Endothelial cell of umbilical vein (primary cell): Measurements from ENCODE around the gene PRKAR1B. TPM values are rescaled to one million over a fixed set of nuclear protein-coding genes. Genes with fewer than 3 reads are reported as not detected.

Source experiments
- BruUV-seq: library from RNA; stranded (reverse); fragments of 400-500 nt; replicated peaks from 2 replicates; lab custom pipeline; 2021; lab: Mats Ljungman, UMichigan
- CTCF ChIA-PET: fragments of 300-600, 350-600 bp; sonication (Branson Sonifier 250); formaldehyde crosslinking; loops from one replicate; lab custom pipeline; 2021; ENCODE audit warnings: antibody characterized with exemption, inconsistent platforms; lab: Charles Lee
- POLR2A ChIA-PET: fragments of 300-600, 350-600 bp; sonication (Branson Sonifier 250); formaldehyde crosslinking; loops from one replicate; lab custom pipeline; 2021; ENCODE audit warnings: antibody characterized with exemption, inconsistent platforms; lab: Charles Lee
- DNase-seq: peaks from one replicate; pipeline ENCODE4 v3.0.0-alpha.2; 2011; ENCODE audit warnings: low read depth, low spot score
- FAIRE-seq: peaks from 2 replicates; lab custom pipeline; 2011; peaks lifted over from hg19 to GRCh38; lab: Jason Lieb, UNC
- H2AFZ ChIP-seq: 2 replicates; pipeline ENCODE4 v1.6.0; 2012; ENCODE audit warnings: low read depth, low read length, control low read depth, inconsistent platforms
- H3K27ac ChIP-seq: 2 replicates; pipeline ENCODE4 v1.5.1; 2011; ENCODE audit warnings: low read depth, mild to moderate bottlenecking, control low read depth, low read length, moderate library complexity; ENCODE audit not compliant: insufficient read depth
- H3K27me3 ChIP-seq, 2 experiments: 2 replicates each; pipeline versions ENCODE4 v1.6.0 to v1.6.1; 2011; ENCODE audit warnings: low read length in 2 of 2, mixed read lengths in 1 of 2; ENCODE audit not compliant: control insufficient read depth in 2 of 2, insufficient read depth in 2 of 2
- H3K36me3 ChIP-seq, 2 experiments: 2 replicates in 1 of 2; 3 replicates in 1 of 2; pipeline ENCODE4 v1.5.1; 2011; ENCODE audit warnings: low read length in 2 of 2, mild to moderate bottlenecking in 1 of 2, moderate library complexity in 1 of 2; ENCODE audit not compliant: control insufficient read depth in 2 of 2, insufficient read depth in 2 of 2; ENCODE audit errors: extremely low read depth in 1 of 2
- H3K4me1 ChIP-seq: 3 replicates; pipeline ENCODE4 v1.5.1; 2011; ENCODE audit warnings: mild to moderate bottlenecking, low read length; ENCODE audit not compliant: control insufficient read depth, insufficient read depth; ENCODE audit errors: extremely low read depth
- H3K4me2 ChIP-seq: 2 replicates; pipeline ENCODE4 v1.6.1; 2011; ENCODE audit warnings: low read length, control low read depth, mixed read lengths; ENCODE audit not compliant: insufficient read depth
- H3K4me3 ChIP-seq, 3 experiments: fragments of 200-600 bp in 1 of 3; sonication (generic), shearing (Covaris generic) in 1 of 3; replicated peaks in 1 of 3; 2 replicates each; pipeline ENCODE4 v1.5.1; 2011 to 2016; ENCODE audit warnings: control low read depth in 3 of 3, low read length in 3 of 3, mild to moderate bottlenecking in 2 of 3, inconsistent platforms in 1 of 3, low read depth in 1 of 3, moderate library complexity in 1 of 3; ENCODE audit not compliant: insufficient read depth in 1 of 3
- H3K79me2 ChIP-seq: 2 replicates; pipeline ENCODE4 v1.6.0; 2012; ENCODE audit warnings: low read length, inconsistent platforms; ENCODE audit not compliant: control insufficient read depth, insufficient read depth
- H3K9ac ChIP-seq: replicated peaks from 2 replicates; pipeline ENCODE3; 2011; ENCODE audit warnings: low read length, control low read depth; ENCODE audit not compliant: insufficient read depth; ENCODE audit errors: extremely low read depth
- H3K9me1 ChIP-seq: replicated peaks from 3 replicates; pipeline ENCODE4 v1.6.0; 2011; ENCODE audit warnings: mild to moderate bottlenecking, low read length; ENCODE audit not compliant: control insufficient read depth, insufficient read depth; ENCODE audit errors: extremely low read depth
- H3K9me3 ChIP-seq: replicated peaks from 2 replicates; pipeline ENCODE4 v1.5.1; 2012; ENCODE audit warnings: low read length, inconsistent platforms; ENCODE audit not compliant: control insufficient read depth, insufficient read depth
- H4K20me1 ChIP-seq: replicated peaks from 2 replicates; pipeline ENCODE3; 2011; ENCODE audit warnings: mild to moderate bottlenecking, low read length; ENCODE audit not compliant: control insufficient read depth, insufficient read depth; ENCODE audit errors: extremely low read depth
- CTCF ChIP-seq, 2 donors: IDR thresholded peaks; 1 replicate in 1 of 2; 2 replicates in 1 of 2; pipeline ENCODE4 v1.5.1; 2011; ENCODE audit warnings: low read length in 2 of 2, mild to moderate bottlenecking in 2 of 2, moderate library complexity in 2 of 2, control low read depth in 1 of 2, inconsistent platforms in 1 of 2, low read depth in 1 of 2; ENCODE audit not compliant: insufficient read depth in 1 of 2; ENCODE audit errors: extremely low read depth in 1 of 2
- EZH2 ChIP-seq: IDR thresholded peaks from 2 replicates; pipeline ENCODE4 v1.6.1; 2012; ENCODE audit warnings: borderline replicate concordance, low read depth, mild to moderate bottlenecking, moderate library complexity, low read length, inconsistent platforms; ENCODE audit not compliant: severe bottlenecking
- FOS ChIP-seq: IDR thresholded peaks from 2 replicates; pipeline ENCODE4 v1.6.1; 2011; ENCODE audit warnings: mild to moderate bottlenecking, low read length, moderate library complexity, borderline replicate concordance; ENCODE audit not compliant: insufficient read depth
- GATA2 ChIP-seq: IDR thresholded peaks from 2 replicates; pipeline ENCODE4 v1.7.0; 2011; ENCODE audit warnings: low read depth, mild to moderate bottlenecking, moderate library complexity, mixed read lengths, low read length; ENCODE audit not compliant: insufficient read length, insufficient read depth
- JUN ChIP-seq: IDR thresholded peaks from 2 replicates; pipeline ENCODE4 v1.6.1; 2011; ENCODE audit warnings: borderline replicate concordance, low read depth; ENCODE audit not compliant: insufficient read length, insufficient read depth
- MAX ChIP-seq: IDR thresholded peaks from 2 replicates; pipeline ENCODE4 v1.6.1; 2011; ENCODE audit not compliant: insufficient read depth, insufficient read length
- MYC ChIP-seq: IDR thresholded peaks from one replicate; pipeline ENCODE4 v1.6.1; 2011; ENCODE audit warnings: mild to moderate bottlenecking, low read depth, low read length
- POLR2A ChIP-seq: IDR thresholded peaks from 2 replicates; pipeline ENCODE4 v1.6.1; 2012; ENCODE audit warnings: low read depth, mild to moderate bottlenecking, control low read depth, low read length
- POLR2AphosphoS5 ChIP-seq: IDR thresholded peaks from 2 replicates; pipeline ENCODE4 v1.6.1; 2012; ENCODE audit warnings: low read depth, mild to moderate bottlenecking, control low read depth, low read length, moderate library complexity; ENCODE audit not compliant: insufficient read depth
- dilution Hi-C: fragments of 300-500 bp; cut with MboI; formaldehyde crosslinking; loops from one replicate; pipeline ENCODE4 v1.15.0; 2019; ENCODE audit warnings: low sequenced_read_pairs; ENCODE audit not compliant: extremely low pct_ligation_motif_present
- intact Hi-C: fragments of 100-400 bp; cut with micrococcal nuclease; formaldehyde crosslinking; loops from one replicate; pipeline ENCODE4 v1.10.0; 2022
- polyA plus RNA-seq, 4 experiments: library from polyadenylated mRNA; depleted of rRNA in 3 of 4; stranded (reverse) in 3 of 4; unstranded in 1 of 4; fragments of >200 nt; gene quantifications; 2 replicates each; pipeline versions ENCODE4 v1.2.1 to v1.2.3, GENCODE V29; 2011 to 2012; ENCODE audit warnings: missing spikeins in 1 of 4
- total RNA-seq: library from RNA; stranded (reverse); gene quantifications from 2 replicates; pipeline ENCODE4 v1.2.3, GENCODE V29; 2021

The PRKAR1B gene
- total and polyA plus RNA-seq, 2 donors (not counting 3 experiments of a cell fraction or from before 2014, with no cell fraction given): 15.4 to 29.2 TPM

DNA sequence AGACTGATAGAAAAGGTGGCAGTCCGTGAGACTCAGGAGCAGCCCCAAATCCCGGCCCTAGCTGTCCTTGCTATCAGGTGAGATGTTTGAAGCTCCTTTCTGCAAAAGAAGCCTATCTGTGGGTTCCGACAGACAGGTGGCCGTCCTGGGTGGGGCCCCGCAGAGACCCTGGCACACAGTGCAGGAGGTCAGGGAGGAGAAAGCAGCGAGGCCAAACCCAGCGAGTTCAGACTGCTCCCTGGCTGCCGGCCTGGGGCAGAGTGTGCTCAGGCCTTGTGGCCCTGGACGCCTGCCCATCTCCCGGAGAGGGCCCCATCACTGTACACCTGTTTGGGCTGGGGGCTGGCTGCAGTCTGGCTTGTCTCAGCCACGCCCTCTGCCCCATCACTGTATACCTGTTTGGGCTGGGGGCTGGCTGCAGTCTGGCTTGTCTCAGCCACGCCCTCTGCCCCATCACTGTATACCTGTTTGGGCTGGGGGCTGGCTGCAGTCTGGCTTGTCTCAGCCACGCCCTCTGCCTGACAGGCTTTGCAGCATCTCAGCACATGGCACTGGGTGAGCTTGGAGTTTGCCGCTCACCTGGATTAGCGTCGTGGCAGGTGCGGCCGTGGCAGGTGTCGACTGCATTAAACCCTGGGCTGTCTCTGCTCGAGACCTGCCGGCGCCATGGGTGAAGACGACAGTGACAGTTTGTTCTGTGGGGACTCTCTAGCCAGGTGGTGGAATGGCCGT is 11.8 kb upstream of the PRKAR1B start:
- DNase-seq: no peak
- FAIRE-seq: no peak
- Histone ChIP-seq H3K9me3 (peaks cover 4% of the 10 kb centered on the region), H3K4me2 (no peak overlapping the region), H3K4me3 (no peak overlapping the region), H3K9ac (no peak overlapping the region), H4K20me1 (no peaks in the 10 kb centered on the region), H3K36me3 (peaks cover 3 to 20% of the 10 kb centered on the region in 2 experiments), H3K79me2 (peaks cover 46% of the 10 kb centered on the region), H3K27ac (no peak overlapping the region), H2AFZ (no peak overlapping the region), H3K27me3 (no peaks in the 10 kb centered on the region), H3K9me1 (no peaks in the 10 kb centered on the region), H3K4me1 (no peaks in the 10 kb centered on the region)
- no peak for TF ChIP-seq MAX
- dilution Hi-C loops: no loop called here
- intact Hi-C loops: no loop called here
- POLR2A ChIA-PET: no interaction called here
- BruUV-seq: no TSS peak
- CTCF ChIA-PET: no interaction called here

GRCh38 chr7:738241-738640 is 11.2 kb upstream of the PRKAR1B start:
- no peaks in the 10 kb centered on the region for H4K20me1 ChIP-seq
- peaks cover 3 to 20% of the 10 kb centered on the region in 2 experiments for H3K36me3 ChIP-seq
- FAIRE-seq (no peak), DNase-seq (no peak)
- H3K27me3 ChIP-seq: no peaks in the 10 kb centered on the region
- POLR2A ChIA-PET: no interaction called here
- peaks cover 4% of the 10 kb centered on the region for H3K9me3 ChIP-seq
- H3K9ac ChIP-seq: no peak overlapping the region
- H3K4me2 ChIP-seq: no peak overlapping the region
- dilution Hi-C loops (no loop called here), intact Hi-C loops (no loop called here)
- H3K4me3 ChIP-seq: no peak overlapping the region
- BruUV-seq: no TSS peak
- no peak for TF ChIP-seq GATA2
- no peak for TF ChIP-seq FOS
- TF ChIP-seq EZH2: no peak
- no peak for TF ChIP-seq CTCF (IDR thresholded peaks at IDR 0.05; ENCODE audit: extremely low read depth in 1 of 2, insufficient read depth in 1 of 2, low read depth in 1 of 2, low read length in 2 of 2)
- no peak for TF ChIP-seq POLR2AphosphoS5
- TF ChIP-seq POLR2A: no peak
- TF ChIP-seq JUN: no peak
- TF ChIP-seq MYC: no peak
- no peak for TF ChIP-seq MAX
- CTCF ChIA-PET: no interaction called here
- H3K4me1 ChIP-seq: no peaks in the 10 kb centered on the region
- H3K27ac ChIP-seq: no peak overlapping the region
- H2AFZ ChIP-seq: no peak overlapping the region
- peaks cover 52% of the 10 kb centered on the region for H3K79me2 ChIP-seq
- H3K9me1 ChIP-seq: no peaks in the 10 kb centered on the region
